ENCODE measurements around the gene ATP9B.

The ATP9B gene

GRCh38 chr18:79334496-79335233 is 265.5 kb downstream of the ATP9B start:
- DNase-seq: no peak

- no peak for DNase-seq
Measured at GRCh38 chr18:79335833-79336360, 266.7 kb downstream of the ATP9B start.

- DNase-seq: no peak
Measured at GRCh38 chr18:79336556-79337142, 267.5 kb downstream of the ATP9B start.

- no peak for DNase-seq
Measured at GRCh38 chr18:79337184-79337583, 268.0 kb downstream of the ATP9B start.

GRCh38 chr18:79337620-79338019 is 268.4 kb downstream of the ATP9B start:
- DNase-seq: no peak

GRCh38 chr18:79339094-79339908 is 270.1 kb downstream of the ATP9B start:
- no peak for DNase-seq

- DNase-seq: no peak
Measured at GRCh38 chr18:79343567-79344207, 274.5 kb downstream of the ATP9B start.

GRCh38 chr18:79344208-79344581 is 275.0 kb downstream of the ATP9B start:
- DNase-seq: no peak

GRCh38 chr18:79345366-79345765 is 276.2 kb downstream of the ATP9B start:
- DNase-seq: no peak

GRCh38 chr18:79345981-79346380 is 276.8 kb downstream of the ATP9B start:
- no peak for DNase-seq

GRCh38 chr18:79348066-79348465 is 278.9 kb downstream of the ATP9B start:
- no peak for DNase-seq

- no peak for DNase-seq
Measured at GRCh38 chr18:79352432-79352831, 283.2 kb downstream of the ATP9B start.

- DNase-seq: no peak
Measured at GRCh38 chr18:79353267-79353666, 284.1 kb downstream of the ATP9B start.

GRCh38 chr18:79354350-79354749 is 285.2 kb downstream of the ATP9B start:
- no peak for DNase-seq

- DNase-seq: no peak
Measured at GRCh38 chr18:79355433-79356335, 286.5 kb downstream of the ATP9B start.

GRCh38 chr18:79356435-79356834 is 287.2 kb downstream of the ATP9B start:
- DNase-seq: no peak

- DNase-seq: no peak
Measured at GRCh38 chr18:79360933-79361332, 291.7 kb downstream of the ATP9B start.

GRCh38 chr18:79361766-79362522 is 292.8 kb downstream of the ATP9B start:
- no peak for DNase-seq

- no peak for DNase-seq
Measured at GRCh38 chr18:79365701-79366100, 296.5 kb downstream of the ATP9B start.

- DNase-seq: no peak
Measured at GRCh38 chr18:79366177-79367094, 297.2 kb downstream of the ATP9B start.
